ENCODE results near the gene PPP6R2.

PPP6R2 gene, protein sequence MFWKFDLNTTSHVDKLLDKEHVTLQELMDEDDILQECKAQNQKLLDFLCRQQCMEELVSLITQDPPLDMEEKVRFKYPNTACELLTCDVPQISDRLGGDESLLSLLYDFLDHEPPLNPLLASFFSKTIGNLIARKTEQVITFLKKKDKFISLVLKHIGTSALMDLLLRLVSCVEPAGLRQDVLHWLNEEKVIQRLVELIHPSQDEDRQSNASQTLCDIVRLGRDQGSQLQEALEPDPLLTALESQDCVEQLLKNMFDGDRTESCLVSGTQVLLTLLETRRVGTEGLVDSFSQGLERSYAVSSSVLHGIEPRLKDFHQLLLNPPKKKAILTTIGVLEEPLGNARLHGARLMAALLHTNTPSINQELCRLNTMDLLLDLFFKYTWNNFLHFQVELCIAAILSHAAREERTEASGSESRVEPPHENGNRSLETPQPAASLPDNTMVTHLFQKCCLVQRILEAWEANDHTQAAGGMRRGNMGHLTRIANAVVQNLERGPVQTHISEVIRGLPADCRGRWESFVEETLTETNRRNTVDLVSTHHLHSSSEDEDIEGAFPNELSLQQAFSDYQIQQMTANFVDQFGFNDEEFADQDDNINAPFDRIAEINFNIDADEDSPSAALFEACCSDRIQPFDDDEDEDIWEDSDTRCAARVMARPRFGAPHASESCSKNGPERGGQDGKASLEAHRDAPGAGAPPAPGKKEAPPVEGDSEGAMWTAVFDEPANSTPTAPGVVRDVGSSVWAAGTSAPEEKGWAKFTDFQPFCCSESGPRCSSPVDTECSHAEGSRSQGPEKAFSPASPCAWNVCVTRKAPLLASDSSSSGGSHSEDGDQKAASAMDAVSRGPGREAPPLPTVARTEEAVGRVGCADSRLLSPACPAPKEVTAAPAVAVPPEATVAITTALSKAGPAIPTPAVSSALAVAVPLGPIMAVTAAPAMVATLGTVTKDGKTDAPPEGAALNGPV

DNA sequence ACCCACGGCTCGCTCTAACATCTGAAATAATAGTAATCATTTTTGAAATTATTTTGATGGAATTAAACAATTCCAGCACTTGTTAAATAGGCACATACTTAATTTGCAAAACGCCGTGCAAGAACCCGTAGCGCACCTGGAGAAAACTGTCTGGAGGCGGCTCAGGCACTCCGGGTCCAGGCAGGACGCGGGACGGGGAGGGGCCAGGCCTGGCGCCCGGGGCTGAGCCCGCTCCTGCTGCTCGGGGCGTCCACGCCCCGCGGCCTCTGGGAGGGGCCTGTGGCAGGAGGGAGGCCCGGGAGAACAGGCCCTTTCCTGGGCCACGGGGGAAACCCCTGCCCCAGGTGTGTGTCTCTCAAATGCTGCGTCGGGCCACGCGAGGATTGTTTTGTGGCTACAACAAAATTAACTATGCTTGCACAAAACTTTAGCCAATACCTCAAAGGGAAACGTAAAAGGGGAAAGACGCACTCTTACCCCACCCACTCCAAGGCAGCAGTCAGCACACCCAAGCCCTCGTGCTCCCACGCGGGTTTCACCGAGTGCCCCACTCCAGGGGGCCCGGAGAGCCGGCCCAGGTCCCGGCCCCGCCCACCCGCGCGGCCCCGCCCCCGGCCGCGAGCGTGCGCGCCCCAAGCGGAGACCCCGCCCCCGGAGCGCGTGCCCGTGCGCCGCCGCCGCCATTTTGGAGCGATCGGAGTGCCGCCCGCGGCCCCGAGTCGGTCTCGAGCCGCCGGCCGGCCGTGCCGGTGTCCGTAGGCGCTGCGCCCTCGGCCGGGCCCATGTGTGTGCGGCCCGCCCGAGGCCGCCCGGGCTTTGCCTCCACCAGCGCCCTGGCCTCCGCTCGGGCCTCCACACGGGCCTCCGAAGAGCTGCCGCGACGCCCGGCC is at the start of gene PPP6R2:
Gene PPP6R2, plus strand, starts transcription at position 677 of the 890 bp plus-strand sequence. CDS start 50,582 bp downstream, outside the sequence.
- DNase-seq (ENCODE audit: low read depth) = peak; percentile 72
- H3K4me3 ChIP-seq (ENCODE audit: low read length) = peak within 1 kb of the TSS; percentile 61
- TF ChIP-seq, protein P1, sequence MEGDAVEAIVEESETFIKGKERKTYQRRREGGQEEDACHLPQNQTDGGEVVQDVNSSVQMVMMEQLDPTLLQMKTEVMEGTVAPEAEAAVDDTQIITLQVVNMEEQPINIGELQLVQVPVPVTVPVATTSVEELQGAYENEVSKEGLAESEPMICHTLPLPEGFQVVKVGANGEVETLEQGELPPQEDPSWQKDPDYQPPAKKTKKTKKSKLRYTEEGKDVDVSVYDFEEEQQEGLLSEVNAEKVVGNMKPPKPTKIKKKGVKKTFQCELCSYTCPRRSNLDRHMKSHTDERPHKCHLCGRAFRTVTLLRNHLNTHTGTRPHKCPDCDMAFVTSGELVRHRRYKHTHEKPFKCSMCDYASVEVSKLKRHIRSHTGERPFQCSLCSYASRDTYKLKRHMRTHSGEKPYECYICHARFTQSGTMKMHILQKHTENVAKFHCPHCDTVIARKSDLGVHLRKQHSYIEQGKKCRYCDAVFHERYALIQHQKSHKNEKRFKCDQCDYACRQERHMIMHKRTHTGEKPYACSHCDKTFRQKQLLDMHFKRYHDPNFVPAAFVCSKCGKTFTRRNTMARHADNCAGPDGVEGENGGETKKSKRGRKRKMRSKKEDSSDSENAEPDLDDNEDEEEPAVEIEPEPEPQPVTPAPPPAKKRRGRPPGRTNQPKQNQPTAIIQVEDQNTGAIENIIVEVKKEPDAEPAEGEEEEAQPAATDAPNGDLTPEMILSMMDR (IDR thresholded peaks at IDR 0.05; ENCODE audit: insufficient read depth, low read depth, low read length, missing control alignments) = no peak

DNA sequence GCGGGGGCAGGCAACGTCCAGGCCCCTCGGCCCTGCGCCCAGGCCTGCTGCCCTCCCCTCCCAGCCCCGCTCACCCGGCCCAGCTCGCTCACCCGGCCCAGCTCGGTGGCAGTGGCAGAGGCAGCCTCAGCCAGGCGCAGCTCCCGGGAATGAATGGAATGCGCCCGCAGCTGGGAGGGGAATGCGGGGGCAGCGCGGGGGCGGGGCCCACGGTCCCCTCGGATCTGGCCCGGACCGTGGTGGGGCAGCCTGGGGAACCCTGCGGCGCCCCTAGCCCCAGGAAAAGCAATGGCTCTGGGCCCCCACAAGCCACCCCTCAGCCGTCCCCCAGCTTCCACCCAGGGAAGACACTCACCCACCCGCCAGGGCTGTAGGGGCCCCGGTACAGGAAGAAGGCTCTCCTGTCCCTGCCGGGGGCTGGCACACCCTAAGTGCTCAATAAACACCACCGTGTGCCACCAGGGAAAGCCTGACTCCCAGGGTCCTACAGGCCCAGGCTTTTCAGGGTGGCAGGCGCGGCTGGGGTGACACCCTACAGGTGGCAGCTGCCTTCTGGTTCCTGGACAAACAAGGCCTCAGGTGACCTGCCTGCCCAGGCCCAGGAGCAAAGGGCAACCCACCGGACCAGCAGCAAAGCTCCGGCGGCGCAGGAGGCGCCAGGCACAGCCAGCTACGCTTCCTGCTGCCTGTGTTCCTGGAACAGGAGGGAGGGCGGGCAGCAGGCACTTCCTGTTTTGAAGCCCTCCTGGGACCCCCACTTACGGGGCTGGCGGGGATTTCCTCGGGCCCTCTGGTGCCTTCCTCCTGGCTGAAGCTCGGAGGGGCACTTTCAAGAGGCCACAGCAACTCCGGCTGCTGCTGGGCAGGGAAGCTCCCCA is 49.4 kb upstream of the PPP6R2 start:
- peak; percentile 69 for DNase-seq (ENCODE audit: low read depth)
- peak overlapping the region; percentile 8 for H3K4me3 ChIP-seq (ENCODE audit: low read length)
- TF ChIP-seq, protein P1 (IDR thresholded peaks at IDR 0.05; ENCODE audit: insufficient read depth, low read depth, low read length, missing control alignments) = no peak

DNA sequence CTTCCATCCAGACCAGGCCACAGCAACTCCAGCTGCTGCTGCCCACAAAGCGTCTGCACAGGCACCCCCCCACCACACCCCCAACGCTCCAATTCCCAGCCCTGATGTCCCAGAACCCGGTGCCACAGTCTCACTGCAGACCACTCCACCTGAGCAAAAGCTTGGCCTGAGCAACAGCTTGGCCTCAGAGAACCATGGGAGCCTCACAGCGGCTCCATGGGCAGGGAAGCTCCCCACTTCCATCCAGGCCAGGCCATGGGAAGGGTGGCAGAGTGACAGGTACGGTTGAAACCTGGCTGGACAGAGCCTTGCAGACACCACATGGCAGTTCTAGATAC is 48.8 kb upstream of the PPP6R2 start:
- no peak for DNase-seq (ENCODE audit: low read depth)
- TF ChIP-seq, protein P1 (IDR thresholded peaks at IDR 0.05; ENCODE audit: insufficient read depth, low read depth, low read length, missing control alignments) = no peak
- H3K4me3 ChIP-seq (ENCODE audit: low read length) = no peak overlapping the region

DNA sequence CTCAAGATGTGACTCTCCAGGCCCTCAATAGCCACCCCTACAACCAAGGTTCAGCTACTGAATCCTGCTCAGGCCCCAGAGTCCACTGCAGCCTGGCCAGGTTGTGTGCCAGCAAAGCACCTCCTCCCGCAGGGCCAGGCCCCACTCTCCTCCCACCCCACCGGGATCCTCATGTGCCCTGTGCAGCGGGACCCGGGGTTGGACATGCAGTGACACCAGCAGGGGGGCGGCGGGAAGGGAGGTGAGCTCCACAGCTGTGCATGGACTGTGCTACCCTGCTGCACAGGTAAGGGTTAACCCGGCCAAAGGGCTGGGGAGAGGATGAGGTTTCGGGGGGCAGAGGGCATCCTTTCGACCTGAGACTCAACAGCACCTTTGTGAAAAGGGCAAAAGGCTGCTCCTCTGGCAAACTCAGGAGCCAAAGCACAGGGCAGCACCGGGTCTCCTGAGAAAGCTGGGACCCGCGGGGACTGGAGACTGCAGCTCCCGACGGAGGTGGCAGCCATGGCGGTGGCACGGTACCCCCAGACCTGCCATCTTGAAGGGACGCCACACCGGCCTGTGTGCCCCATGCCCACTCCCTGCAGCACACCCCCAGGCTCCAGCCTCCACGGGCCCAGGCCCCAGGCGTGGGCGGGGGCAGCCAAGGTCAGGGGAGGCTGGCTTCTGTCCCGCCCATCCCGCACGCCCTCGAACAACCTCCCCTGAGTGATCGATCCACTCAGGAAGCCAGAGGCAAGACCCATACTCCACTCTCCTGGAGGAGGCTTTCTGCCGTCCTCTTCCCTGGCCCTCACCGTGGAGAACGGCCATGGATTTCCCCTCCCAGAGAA is 46.3 kb upstream of the PPP6R2 start:
- no peak overlapping the region for H3K4me3 ChIP-seq (ENCODE audit: low read length)
- TF ChIP-seq, protein P1 (IDR thresholded peaks at IDR 0.05; ENCODE audit: insufficient read depth, low read depth, low read length, missing control alignments) = no peak
- DNase-seq (ENCODE audit: low read depth) = no peak

DNA sequence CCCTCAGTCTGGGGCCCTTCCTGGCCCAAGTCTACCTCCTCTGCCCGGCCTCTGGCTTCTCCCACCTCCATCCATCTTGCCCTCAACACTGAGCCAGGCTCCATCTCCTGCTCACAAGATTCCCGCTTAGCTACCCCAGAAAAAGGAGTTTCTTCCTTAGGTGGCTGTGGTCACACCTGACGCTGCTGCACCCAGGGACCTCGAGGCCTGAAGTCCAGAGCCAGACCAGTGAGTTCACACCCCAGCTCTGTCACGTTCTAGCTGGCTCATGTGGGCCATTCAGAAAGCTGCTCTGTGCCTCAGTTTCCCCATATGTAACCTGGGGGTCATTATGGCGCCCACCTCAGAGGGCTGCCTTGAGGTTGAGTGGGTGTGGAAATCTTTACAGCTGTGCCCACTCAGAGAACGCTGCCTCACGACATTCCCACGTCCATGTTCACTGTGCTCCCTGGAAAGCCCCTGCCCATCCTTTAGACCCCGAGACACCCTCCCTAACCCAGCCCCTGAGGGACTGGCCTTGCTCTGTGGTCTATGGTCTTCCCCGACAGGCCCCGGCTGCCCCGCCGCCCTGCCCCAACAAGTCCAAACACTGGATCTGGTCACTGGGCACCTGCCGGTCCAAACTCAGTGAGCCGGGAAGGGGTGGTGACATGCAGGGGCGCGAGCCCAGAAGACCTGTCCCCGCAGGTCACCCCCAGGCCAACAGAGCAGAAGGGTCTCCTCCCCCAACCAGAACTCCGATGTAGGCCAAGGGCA is 45.4 kb upstream of the PPP6R2 start:
- DNase-seq (ENCODE audit: low read depth) = no peak

More for the DNA sequence above, 45.4 kb upstream of the PPP6R2 start:
- H3K4me3 ChIP-seq (ENCODE audit: low read length) = no peak overlapping the region
- TF ChIP-seq, protein P1 (IDR thresholded peaks at IDR 0.05; ENCODE audit: insufficient read depth, low read depth, low read length, missing control alignments) = no peak

Data from epithelial cell of esophagus (primary cell).